Measurements from ENCODE around the gene SPR. TPM values are rescaled to one million over a fixed set of nuclear protein-coding genes. Genes with fewer than 3 reads are reported as not detected.

The SPR gene
- total RNA-seq, 1 donor from 2014 or later: 24.2 TPM

DNA sequence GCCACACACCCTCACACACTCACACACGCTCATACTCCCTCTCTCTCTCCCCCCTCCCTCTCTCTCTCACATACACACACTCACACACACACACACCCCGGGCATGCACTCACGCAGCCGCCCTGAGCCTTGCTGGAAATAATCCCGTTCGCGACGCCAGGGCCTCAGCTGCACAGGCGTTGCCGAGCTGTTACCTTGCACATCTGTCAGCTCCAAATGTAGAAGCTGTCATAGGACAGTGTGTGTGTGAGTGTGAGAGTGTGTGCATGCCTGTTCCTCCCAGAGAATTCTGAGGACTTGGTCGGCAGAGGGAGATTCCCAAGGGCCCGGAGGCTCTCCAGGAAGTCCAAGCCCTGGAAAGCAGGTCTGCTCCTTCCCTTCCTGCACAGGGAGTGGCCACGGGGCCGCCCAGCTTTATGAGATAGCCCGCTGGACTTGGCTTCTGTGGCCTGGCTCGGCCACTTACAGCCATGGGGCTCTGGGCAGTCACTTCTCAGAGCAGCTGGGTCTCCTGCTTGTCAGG lies 8.6 kb downstream of the SPR start:
- H3K27me3 Mint-ChIP-seq: peaks cover 60% of the 10 kb centered on the region
- H3K4me1 Mint-ChIP-seq (ENCODE audit: low read depth): peaks cover 1% of the 10 kb centered on the region
- DNase-seq (ENCODE audit: low spot score, unreplicated experiment): no peak
- no peak for TF ChIP-seq CTCF (IDR thresholded peaks at IDR 0.05; ENCODE audit: unreplicated experiment)
- H3K27ac Mint-ChIP-seq: no peak overlapping the region
- H3K4me3 Mint-ChIP-seq (ENCODE audit: low read depth): no peak overlapping the region
- H3K36me3 Mint-ChIP-seq (ENCODE audit: insufficient read depth): peaks cover under 1% of the 10 kb centered on the region
- no peaks in the 10 kb centered on the region for H3K9me3 Mint-ChIP-seq (ENCODE audit: low read depth)

- H3K4me1 Mint-ChIP-seq (ENCODE audit: low read depth): peaks cover 1% of the 10 kb centered on the region
- no peak overlapping the region for H3K4me3 Mint-ChIP-seq (ENCODE audit: low read depth)
- H3K27me3 Mint-ChIP-seq: peaks cover 66% of the 10 kb centered on the region
- no peak for DNase-seq (ENCODE audit: low spot score, unreplicated experiment)
- H3K9me3 Mint-ChIP-seq (ENCODE audit: low read depth): no peaks in the 10 kb centered on the region
- no peaks in the 10 kb centered on the region for H3K36me3 Mint-ChIP-seq (ENCODE audit: insufficient read depth)
- H3K27ac Mint-ChIP-seq: no peak overlapping the region
- no peak for TF ChIP-seq CTCF (IDR thresholded peaks at IDR 0.05; ENCODE audit: unreplicated experiment)
These were observed 9.2 kb downstream of the SPR start for GRCh38 chr2:72896446-72896845.

- H3K36me3 Mint-ChIP-seq (ENCODE audit: insufficient read depth): no peaks in the 10 kb centered on the region
- H3K27me3 Mint-ChIP-seq: peaks cover 78% of the 10 kb centered on the region
- peaks cover 1% of the 10 kb centered on the region for H3K4me1 Mint-ChIP-seq (ENCODE audit: low read depth)
- DNase-seq (ENCODE audit: low spot score, unreplicated experiment): no peak
- no peak overlapping the region for H3K27ac Mint-ChIP-seq
- no peak overlapping the region for H3K4me3 Mint-ChIP-seq (ENCODE audit: low read depth)
- TF ChIP-seq CTCF (IDR thresholded peaks at IDR 0.05; ENCODE audit: unreplicated experiment): no peak
- no peaks in the 10 kb centered on the region for H3K9me3 Mint-ChIP-seq (ENCODE audit: low read depth)
These were observed 10.8 kb downstream of the SPR start for GRCh38 chr2:72897785-72898584.

- H3K27ac Mint-ChIP-seq: no peak overlapping the region
- peaks cover 1% of the 10 kb centered on the region for H3K4me1 Mint-ChIP-seq (ENCODE audit: low read depth)
- H3K4me3 Mint-ChIP-seq (ENCODE audit: low read depth): no peak overlapping the region
- no peak for TF ChIP-seq CTCF (IDR thresholded peaks at IDR 0.05; ENCODE audit: unreplicated experiment)
- no peak for DNase-seq (ENCODE audit: low spot score, unreplicated experiment)
- no peaks in the 10 kb centered on the region for H3K36me3 Mint-ChIP-seq (ENCODE audit: insufficient read depth)
- H3K27me3 Mint-ChIP-seq: peaks cover 84% of the 10 kb centered on the region
- H3K9me3 Mint-ChIP-seq (ENCODE audit: low read depth): no peaks in the 10 kb centered on the region
These were observed 11.3 kb downstream of the SPR start for GRCh38 chr2:72898585-72898906.

- H3K27ac Mint-ChIP-seq: no peak overlapping the region
- no peaks in the 10 kb centered on the region for H3K9me3 Mint-ChIP-seq (ENCODE audit: low read depth)
- DNase-seq (ENCODE audit: low spot score, unreplicated experiment): no peak
- no peak for TF ChIP-seq CTCF (IDR thresholded peaks at IDR 0.05; ENCODE audit: unreplicated experiment)
- no peak overlapping the region for H3K4me3 Mint-ChIP-seq (ENCODE audit: low read depth)
- peaks cover 1% of the 10 kb centered on the region for H3K4me1 Mint-ChIP-seq (ENCODE audit: low read depth)
- peaks cover 91% of the 10 kb centered on the region for H3K27me3 Mint-ChIP-seq
- no peaks in the 10 kb centered on the region for H3K36me3 Mint-ChIP-seq (ENCODE audit: insufficient read depth)
These were observed 13.1 kb downstream of the SPR start for GRCh38 chr2:72900191-72900825.
